K562 (cell line): ENCODE results near the gene LVRN. TPM values are rescaled to one million over a fixed set of nuclear protein-coding genes. Genes with fewer than 3 reads are reported as not detected.

Experiments
- ILK ChIP-seq: fragments of 450-650 bp; IDR thresholded peaks from 2 replicates; pipeline ENCODE4 v1.6.1; 2016; ENCODE audit warnings: missing genetic modification characterization, low read depth, mild to moderate bottlenecking, missing compliant biosample characterization, moderate library complexity, borderline replicate concordance
- KDM5B ChIP-seq: fragments of 200-600 bp; sonication (generic); IDR thresholded peaks from 2 replicates; pipeline ENCODE4 v1.6.1; 2012; ENCODE audit warnings: low read depth, mild to moderate bottlenecking, moderate library complexity, low read length, control low read depth, inconsistent platforms; ENCODE audit not compliant: insufficient replicate concordance
- PHF20 ChIP-seq: fragments of 450-650 bp; IDR thresholded peaks from 2 replicates; pipeline ENCODE4 v1.6.1; 2018; ENCODE audit not compliant: partially characterized antibody
- PRDM10 ChIP-seq: fragments of 450-650 bp; IDR thresholded peaks from 2 replicates; pipeline ENCODE4 v1.6.1; 2018; ENCODE audit not compliant: partially characterized antibody
- TAL1 ChIP-seq: fragments of 450-650 bp; IDR thresholded peaks from 2 replicates; pipeline ENCODE4 v1.6.1; 2016; ENCODE audit warnings: mild to moderate bottlenecking
- ZBTB11 ChIP-seq, 3 experiments: fragments of 200-800 bp in 1 of 3; fragments of 250-450 bp in 1 of 3; fragments of 450-650 bp in 1 of 3; sonication (Bioruptor Pico) in 1 of 3; sonication (Bioruptor generic) in 1 of 3; formaldehyde crosslinking in 1 of 3; IDR thresholded peaks; 2 replicates each; pipeline versions ENCODE4 v1.6.1 to v1.8.0; 2016 to 2022; ENCODE audit warnings: mild to moderate bottlenecking in 2 of 3, missing genetic modification characterization in 2 of 3, missing compliant biosample characterization in 1 of 3, moderate library complexity in 1 of 3
- ZNF655 ChIP-seq: fragments of 250-450 bp; sonication (Bioruptor Pico); IDR thresholded peaks from 2 replicates; pipeline ENCODE4 v1.5.0; 2021
- polyA plus RNA-seq, 8 experiments: library from polyadenylated mRNA; depleted of rRNA in 4 of 8; stranded (reverse) in 5 of 8; unstranded in 3 of 8; fragments of >200 nt; fragmentation: Nextera tagmentation in 2 of 8; fragmentation: Illumina TruSeq in 1 of 8; extraction: Ambion mirVana in 2 of 8; extraction: Trizol in 1 of 8; gene quantifications; 2 replicates each; pipeline versions ENCODE4 v1.2.1 to v1.2.3, GENCODE V29; 2011 to 2014; ENCODE audit warnings: inconsistent platforms in 1 of 8, missing spikeins in 1 of 8
- total RNA-seq, 7 experiments: library from RNA; depleted of rRNA in 6 of 7; stranded (reverse); fragments of >200 nt in 6 of 7; fragmentation: Illumina TruSeq in 2 of 7; extraction: Trizol in 2 of 7; gene quantifications; 2 replicates each; pipeline versions ENCODE4 v1.2.1 to v1.2.3, GENCODE V29; 2011 to 2021; ENCODE audit warnings: low replicate concordance in 1 of 7

The LVRN gene
- total and polyA plus RNA-seq, 9 of the 15 experiments (the other 6 are each of a cell fraction or from before 2014, with no cell fraction given): 2.6 to 5.3 (median 4.1) TPM

- no peak for TF ChIP-seq KDM5B
- TF ChIP-seq PRDM10: no peak
- TF ChIP-seq TAL1: no peak
- TF ChIP-seq ILK: no peak
- no peak for TF ChIP-seq PHF20
- no peak for TF ChIP-seq ZBTB11 (CRISPR knock-in tag; IDR thresholded peaks at IDR 0.05)
- no peak for TF ChIP-seq ZNF655
These were observed 61.3 kb downstream of the LVRN start (continued) for GRCh38 chr5:116023619-116024018.
